ENCODE measurements around the gene PHF13. TPM values are rescaled to one million over a fixed set of nuclear protein-coding genes. Genes with fewer than 3 reads are reported as not detected.

PHF13 gene
- total RNA-seq, 1 experiment from 2014 or later, result 37.8 TPM

DNA sequence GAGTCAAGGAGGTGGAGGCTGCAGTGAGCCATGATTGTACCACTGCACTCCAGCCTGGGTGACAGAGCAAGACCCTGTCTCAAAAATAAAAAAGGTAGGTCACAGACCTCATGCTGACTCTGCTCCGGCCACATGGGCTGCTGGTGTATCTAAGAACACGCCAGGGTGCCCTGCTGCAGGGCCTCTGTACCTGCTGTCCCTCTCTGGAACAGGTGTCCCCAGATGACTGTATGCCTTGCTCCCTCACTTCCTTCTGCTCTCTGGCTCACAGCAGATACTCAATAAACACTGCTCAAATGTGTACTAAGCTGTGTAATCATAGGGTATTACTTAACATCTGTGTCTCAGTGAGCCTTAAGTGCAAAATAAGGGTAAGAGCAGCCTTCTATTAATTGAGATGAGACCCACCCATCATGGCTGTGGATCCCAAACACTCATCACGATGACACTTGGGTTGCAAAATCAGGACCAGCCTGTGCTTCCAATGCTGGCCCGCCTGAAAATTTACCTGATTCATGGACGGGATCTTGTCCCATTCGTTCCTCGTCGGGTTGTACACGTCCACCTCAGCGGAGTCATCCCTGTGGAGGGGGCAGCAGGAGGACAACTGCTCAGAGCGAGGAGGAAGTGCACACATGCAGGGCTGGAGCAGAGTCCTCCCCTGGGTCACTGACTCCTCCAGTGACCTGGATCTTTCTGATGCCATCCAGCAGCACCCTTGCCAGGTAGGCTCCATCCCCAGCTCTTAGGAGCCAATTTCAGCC is 18.4 kb upstream of the PHF13 start:
- Histone ChIP-seq H3K9me3 (ENCODE audit: low read depth, low read length, poor library complexity, severe bottlenecking) (no peaks in the 10 kb centered on the region), H3K27me3 (replicated peaks; ENCODE audit: insufficient read depth, low read depth, low read length, poor library complexity) (no peaks in the 10 kb centered on the region), H3K36me3 (ENCODE audit: insufficient read depth, low read length, poor library complexity, severe bottlenecking) (peaks cover 60% of the 10 kb centered on the region), H3K4me1 (ENCODE audit: insufficient read depth, low read length, poor library complexity, severe bottlenecking) (no peaks in the 10 kb centered on the region), H3K4me3 (ENCODE audit: low read depth, low read length, poor library complexity, severe bottlenecking) (no peak overlapping the region), H3K27ac (ENCODE audit: low read depth, low read length, poor library complexity, severe bottlenecking) (no peak overlapping the region)
- TF ChIP-seq, protein P1, sequence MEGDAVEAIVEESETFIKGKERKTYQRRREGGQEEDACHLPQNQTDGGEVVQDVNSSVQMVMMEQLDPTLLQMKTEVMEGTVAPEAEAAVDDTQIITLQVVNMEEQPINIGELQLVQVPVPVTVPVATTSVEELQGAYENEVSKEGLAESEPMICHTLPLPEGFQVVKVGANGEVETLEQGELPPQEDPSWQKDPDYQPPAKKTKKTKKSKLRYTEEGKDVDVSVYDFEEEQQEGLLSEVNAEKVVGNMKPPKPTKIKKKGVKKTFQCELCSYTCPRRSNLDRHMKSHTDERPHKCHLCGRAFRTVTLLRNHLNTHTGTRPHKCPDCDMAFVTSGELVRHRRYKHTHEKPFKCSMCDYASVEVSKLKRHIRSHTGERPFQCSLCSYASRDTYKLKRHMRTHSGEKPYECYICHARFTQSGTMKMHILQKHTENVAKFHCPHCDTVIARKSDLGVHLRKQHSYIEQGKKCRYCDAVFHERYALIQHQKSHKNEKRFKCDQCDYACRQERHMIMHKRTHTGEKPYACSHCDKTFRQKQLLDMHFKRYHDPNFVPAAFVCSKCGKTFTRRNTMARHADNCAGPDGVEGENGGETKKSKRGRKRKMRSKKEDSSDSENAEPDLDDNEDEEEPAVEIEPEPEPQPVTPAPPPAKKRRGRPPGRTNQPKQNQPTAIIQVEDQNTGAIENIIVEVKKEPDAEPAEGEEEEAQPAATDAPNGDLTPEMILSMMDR (conservative IDR thresholded peaks at IDR 0.05; ENCODE audit: low read depth, low read length), result no peak
- TF ChIP-seq EZH2 (IDR thresholded peaks at IDR 0.05; ENCODE audit: borderline replicate concordance, low read depth, low read length, poor library complexity, severe bottlenecking), result no peak
- DNase-seq (ENCODE audit: low spot score), result no peak
- intact Hi-C loops (cut with micrococcal nuclease; ENCODE audit: unreplicated experiment), result no loop called here
- CTCF ChIA-PET, result no interaction called here
- no TSS peak for BruUV-seq (replicated peaks)
- POLR2A ChIA-PET (ENCODE audit: low non-redundant PET), result no interaction called here

DNA sequence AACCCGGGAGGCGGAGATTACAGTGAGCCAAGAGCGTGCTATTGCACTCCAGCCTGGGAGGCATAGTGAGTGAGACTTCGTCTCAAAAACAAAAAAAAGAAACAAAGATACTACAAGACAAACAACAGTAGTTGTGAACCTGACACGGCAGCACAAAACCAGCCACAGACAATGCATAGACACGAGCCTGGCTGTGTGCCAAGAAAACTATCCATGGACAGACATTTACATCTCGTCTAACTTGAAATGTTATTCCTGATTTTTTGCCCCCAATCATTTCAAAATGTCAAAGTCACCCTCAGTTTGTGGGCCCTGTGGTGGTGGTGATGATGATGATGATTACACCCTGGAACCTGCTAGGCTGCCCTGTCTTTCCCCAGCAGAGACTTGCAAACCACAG is 17.2 kb upstream of the PHF13 start:
- intact Hi-C loops (cut with micrococcal nuclease; ENCODE audit: unreplicated experiment), result no loop called here
- no peaks in the 10 kb centered on the region for H3K9me3 ChIP-seq (ENCODE audit: low read depth, low read length, poor library complexity, severe bottlenecking)
- H3K4me1 ChIP-seq (ENCODE audit: insufficient read depth, low read length, poor library complexity, severe bottlenecking), result no peaks in the 10 kb centered on the region
- no peaks in the 10 kb centered on the region for H3K27me3 ChIP-seq (replicated peaks; ENCODE audit: insufficient read depth, low read depth, low read length, poor library complexity)
- BruUV-seq (replicated peaks), result no TSS peak
- no peak overlapping the region for H3K27ac ChIP-seq (ENCODE audit: low read depth, low read length, poor library complexity, severe bottlenecking)
- CTCF ChIA-PET, result no interaction called here
- TF ChIP-seq EZH2 (IDR thresholded peaks at IDR 0.05; ENCODE audit: borderline replicate concordance, low read depth, low read length, poor library complexity, severe bottlenecking), result no peak
- TF ChIP-seq, protein P1 (conservative IDR thresholded peaks at IDR 0.05; ENCODE audit: low read depth, low read length), result no peak
- H3K36me3 ChIP-seq (ENCODE audit: insufficient read depth, low read length, poor library complexity, severe bottlenecking), result peaks cover 57% of the 10 kb centered on the region
- POLR2A ChIA-PET (ENCODE audit: low non-redundant PET), result no interaction called here
- DNase-seq (ENCODE audit: low spot score), result no peak
- H3K4me3 ChIP-seq (ENCODE audit: low read depth, low read length, poor library complexity, severe bottlenecking), result no peak overlapping the region

DNA sequence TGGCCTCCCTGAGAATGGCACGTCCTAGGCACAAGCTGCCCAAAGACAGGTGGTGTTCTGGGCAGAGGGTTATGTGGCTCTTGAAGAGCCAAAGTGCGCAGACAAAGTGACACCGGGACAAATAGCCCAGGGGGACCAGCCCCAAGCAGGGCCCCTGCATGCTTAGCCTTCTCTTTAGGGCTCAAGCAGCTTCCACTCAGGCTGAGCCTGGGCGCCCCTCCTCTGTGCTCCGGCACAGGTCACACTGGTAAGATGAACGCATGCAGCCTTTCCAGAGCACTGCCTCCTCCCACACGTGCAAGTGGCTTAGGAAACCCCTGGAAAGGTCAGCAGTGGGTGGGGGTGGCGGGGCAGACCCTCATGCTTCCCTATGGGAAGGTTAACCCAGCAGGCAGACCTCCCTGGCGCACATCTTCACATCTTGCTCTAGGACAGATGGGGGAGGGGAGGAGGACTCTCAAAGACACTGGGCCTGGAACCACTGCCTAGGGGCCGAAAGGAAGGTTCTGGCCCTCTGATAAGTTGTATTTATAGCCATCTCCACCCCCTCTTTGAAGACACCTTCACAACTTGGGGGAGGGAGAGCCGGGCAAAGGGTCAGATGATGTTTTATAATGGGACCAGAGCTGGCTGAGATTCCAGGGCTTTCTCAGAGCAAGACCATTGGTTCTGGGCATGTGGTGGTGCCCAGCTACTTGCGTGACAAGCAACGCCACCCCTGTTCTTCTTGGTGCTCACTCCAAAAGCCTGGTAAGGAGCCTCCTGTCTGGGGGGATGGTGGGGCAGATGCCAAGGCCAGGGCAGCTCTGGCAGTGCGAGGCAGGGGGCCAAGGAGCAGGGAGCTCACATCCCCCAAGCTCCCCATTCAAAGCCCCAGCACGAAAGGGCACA is 16.4 kb upstream of the PHF13 start:
- peaks cover 57% of the 10 kb centered on the region for H3K36me3 ChIP-seq (ENCODE audit: insufficient read depth, low read length, poor library complexity, severe bottlenecking)
- intact Hi-C loops (cut with micrococcal nuclease; ENCODE audit: unreplicated experiment), result no loop called here
- no peaks in the 10 kb centered on the region for H3K4me1 ChIP-seq (ENCODE audit: insufficient read depth, low read length, poor library complexity, severe bottlenecking)
- no peak overlapping the region for H3K27ac ChIP-seq (ENCODE audit: low read depth, low read length, poor library complexity, severe bottlenecking)
- H3K27me3 ChIP-seq (replicated peaks; ENCODE audit: insufficient read depth, low read depth, low read length, poor library complexity), result no peaks in the 10 kb centered on the region
- CTCF ChIA-PET, result no interaction called here
- no TSS peak for BruUV-seq (replicated peaks)
- POLR2A ChIA-PET (ENCODE audit: low non-redundant PET), result no interaction called here
- no peak for DNase-seq (ENCODE audit: low spot score)
- no peak for TF ChIP-seq EZH2 (IDR thresholded peaks at IDR 0.05; ENCODE audit: borderline replicate concordance, low read depth, low read length, poor library complexity, severe bottlenecking)
- TF ChIP-seq, protein P1 (conservative IDR thresholded peaks at IDR 0.05; ENCODE audit: low read depth, low read length), result no peak
- no peak overlapping the region for H3K4me3 ChIP-seq (ENCODE audit: low read depth, low read length, poor library complexity, severe bottlenecking)
- no peaks in the 10 kb centered on the region for H3K9me3 ChIP-seq (ENCODE audit: low read depth, low read length, poor library complexity, severe bottlenecking)

Measured in A673 (cell line).